Middle frontal gyrus (tissue), 1 donor: ENCODE data around the gene XRCC2.
"Not testable (repeated sequence)": the region's sequence is repeated elsewhere in the genome, so short reads cannot be mapped to it uniquely, and the experiment has no call there.

Experiments
- DNase-seq: peaks from one replicate; pipeline ENCODE4 v3.0.0-alpha.2; 2015; ENCODE audit warnings: low spot score; ENCODE audit errors: extremely low spot score

The XRCC2 gene

DNA sequence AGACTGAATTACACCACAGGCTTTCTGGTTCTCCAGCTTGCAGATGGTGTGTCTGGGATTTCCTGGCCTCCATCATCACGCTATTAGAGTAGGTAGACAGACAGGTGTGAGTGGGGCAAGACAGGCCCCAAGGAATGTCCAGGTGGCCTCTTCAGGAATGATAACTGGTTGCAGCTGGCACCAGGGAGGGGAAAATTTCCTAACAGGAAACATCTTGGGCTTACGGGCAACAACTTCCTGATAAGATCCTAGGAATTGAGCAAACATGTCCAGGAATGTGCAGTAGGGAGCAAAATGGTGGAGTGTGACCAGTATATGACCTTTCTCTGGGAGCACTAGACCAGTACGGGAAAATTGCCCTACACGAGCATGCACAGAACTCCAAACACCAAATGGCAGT is 11.3 kb downstream of the XRCC2 start:
- no peak for DNase-seq

DNA sequence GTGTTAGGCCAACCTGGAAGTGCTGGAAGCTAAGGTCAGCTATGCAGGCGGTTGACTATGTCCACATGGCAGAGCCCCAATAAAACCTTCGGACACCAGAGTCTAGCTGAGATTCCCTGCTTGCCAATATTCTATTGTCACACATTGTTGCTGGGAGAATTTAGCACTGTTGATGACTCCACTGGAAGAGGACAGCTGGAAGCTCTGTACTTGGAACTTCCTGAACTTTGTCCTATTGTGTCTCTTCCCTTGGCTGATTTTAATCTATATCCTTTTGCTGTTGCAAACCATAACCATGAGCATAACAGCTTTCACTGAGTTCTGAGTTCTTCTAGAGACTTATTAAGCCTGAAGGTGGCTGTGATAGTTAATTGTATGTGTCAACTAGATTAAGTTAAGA is 12.0 kb downstream of the XRCC2 start:
- DNase-seq: no peak

DNA sequence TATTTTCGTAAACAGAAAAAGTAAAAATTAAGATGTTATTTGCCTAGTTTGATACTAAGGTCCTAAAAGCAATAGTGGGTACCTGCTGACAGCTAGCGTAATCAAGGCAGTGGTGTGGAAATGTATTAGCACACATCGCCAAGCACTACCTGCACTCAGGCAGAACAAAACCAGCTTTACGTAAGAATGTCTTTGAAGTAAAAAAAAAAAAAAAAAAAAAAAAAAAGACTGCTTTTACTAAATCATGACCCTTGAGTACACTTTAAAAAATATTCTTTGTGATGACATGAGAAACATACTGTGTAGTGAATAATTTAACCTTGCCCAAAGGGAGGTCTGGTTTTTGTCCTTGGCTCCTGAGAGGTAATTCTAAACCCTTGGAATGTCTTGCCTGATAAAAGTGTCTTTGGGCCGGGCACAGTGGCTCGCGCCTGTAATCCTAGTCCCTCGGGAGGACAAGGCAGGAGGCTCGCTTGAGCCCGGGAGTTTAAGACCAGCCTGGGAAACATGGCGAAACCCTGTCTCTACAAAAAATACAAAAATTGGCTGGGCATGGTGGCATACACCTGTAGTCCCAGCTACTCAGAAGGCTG is 12.7 kb downstream of the XRCC2 start:
- DNase-seq: no peak

DNA sequence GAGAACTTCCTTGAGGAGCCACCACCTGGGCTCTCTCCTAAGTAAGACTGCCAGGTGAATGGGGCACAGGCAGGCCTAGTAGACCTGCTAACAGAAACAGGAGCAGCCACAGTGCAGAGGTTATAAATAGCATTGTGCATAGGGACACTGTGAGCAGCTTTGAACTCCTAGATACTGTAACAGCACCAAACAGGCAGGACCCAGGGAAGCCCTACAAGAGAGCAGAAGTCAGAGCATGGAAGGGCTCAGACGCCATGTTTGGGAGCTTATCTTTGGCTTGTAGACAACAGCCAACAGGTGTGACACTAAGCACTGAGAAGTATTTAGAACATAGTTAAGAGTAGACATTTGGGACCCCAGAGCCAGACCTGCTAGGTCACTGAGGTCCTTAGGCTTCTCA is 14.5 kb downstream of the XRCC2 start:
- DNase-seq: no peak

DNA sequence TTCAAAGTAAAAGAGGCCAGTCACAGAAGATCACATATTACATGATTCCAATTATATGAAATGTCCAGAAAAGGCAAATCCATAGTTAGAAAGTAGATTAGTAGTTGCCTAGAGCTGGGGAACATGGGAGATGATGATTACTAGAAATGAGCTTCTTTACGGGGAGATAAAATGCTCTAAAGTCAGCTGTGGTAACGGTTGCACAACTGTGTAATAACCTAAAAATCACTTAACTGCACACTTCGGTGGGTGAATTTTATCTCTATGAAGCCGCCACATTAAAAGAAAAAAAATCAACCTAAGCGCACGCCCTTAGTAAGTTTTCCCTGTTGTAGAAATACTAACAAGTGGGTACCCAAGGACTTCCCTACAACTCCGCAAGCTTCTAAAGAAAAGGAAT is 15.9 kb downstream of the XRCC2 start:
- DNase-seq: no peak

DNA sequence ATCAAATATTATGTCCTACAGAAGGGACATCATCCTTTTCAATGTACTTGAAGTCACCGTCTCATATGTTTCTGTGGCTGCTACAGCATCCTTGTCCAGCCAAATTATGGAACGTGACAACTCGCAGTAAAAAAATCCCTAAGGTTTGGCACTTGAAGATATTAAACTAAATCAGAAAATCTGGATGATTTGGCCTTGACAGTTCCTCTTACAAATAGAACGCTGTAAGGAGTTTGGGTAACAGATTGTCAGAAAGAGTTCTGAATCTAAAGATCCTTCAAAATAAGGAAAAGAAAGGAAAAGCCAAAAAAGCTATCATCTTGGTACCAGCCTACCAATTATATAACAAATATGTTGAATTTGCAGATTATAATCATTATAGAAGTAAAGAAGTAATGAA is 21.0 kb downstream of the XRCC2 start:
- no peak for DNase-seq

DNA sequence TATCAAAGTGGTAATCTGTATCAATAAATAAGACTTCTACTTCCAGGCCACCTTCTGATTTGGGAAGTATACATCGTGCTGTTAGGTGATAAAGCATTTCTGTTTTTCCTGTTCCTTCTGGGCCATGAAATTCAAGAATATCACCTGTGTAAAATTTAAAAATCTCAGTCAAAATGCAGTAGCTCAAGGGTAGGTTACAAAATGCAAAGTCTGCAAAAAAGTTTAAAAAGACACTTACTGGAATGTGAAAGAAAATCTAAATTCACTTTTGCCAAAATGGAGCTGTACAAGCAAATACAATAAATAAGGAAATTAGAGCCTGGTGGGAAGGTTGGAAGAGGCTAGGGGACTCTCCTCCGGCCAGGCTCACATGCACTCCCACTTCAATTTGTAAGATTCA is 26.7 kb downstream of the XRCC2 start:
- no peak for DNase-seq

DNA sequence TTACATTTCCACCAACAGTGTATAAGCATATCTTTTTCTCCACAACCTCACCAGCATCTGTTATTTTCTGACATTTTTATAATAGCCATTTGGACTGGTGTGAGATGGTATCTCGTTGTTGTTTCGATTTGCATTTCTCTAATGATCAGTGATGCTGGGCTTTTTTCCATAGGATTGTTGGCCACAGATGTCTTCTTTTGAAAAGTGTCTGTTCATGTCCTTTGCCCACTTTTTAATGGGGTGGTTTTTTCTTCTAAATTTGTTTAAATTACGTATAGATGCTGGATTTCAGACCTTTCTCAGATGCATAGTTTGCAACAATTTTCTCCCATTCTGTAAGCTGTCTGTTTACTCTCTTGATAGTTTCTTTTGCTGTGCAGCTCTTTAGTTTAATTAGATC is 28.9 kb downstream of the XRCC2 start:
- no peak for DNase-seq

DNA sequence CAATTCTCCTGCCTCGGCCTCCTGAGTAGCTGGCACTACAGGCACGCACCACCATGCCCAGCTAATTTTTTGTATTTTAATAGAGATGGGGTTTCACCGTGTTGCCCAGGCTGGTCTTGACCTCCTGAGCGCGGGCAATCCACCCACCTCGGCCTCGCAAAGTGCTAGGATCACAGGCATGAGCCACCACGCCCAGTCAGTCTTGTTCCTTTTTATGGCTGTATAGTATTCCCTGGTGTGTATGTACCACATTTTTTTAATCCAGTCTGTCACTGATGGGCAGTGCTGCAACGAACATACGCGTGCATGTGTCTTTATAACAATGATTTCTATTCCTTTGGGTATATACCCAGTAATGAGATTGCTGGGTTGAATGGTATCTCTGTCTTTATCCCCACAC is 29.4 kb downstream of the XRCC2 start:
- DNase-seq: not testable (repeated sequence)

DNA sequence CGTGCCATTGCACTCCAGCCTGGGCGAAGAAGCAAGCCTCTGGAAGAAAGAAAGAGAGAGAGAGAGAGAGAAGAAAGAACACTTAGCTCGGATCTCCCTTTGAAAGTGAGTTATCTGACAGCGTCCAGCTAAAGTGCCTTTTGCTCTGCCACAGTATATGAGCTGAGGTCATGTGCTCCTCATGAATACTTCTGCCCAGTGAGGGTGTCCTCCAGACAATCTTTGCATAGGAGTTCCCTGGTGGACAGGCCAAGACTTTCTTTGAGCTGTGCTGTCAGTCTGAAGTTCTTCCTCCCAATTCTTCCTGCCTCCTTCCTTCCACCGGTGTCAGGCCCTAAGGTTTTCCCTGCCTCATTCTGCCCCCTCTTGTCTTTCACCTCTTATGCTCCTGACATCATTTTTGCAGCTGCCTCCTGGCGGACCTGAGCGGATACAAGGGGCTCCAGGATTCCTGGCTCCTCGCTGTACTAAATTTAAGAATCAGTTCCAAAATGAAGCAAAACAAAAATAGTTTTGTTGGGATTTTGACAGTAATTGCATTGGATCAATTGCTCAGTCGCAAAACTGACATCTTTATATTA is 31.9 kb downstream of the XRCC2 start:
- DNase-seq: no peak

DNA sequence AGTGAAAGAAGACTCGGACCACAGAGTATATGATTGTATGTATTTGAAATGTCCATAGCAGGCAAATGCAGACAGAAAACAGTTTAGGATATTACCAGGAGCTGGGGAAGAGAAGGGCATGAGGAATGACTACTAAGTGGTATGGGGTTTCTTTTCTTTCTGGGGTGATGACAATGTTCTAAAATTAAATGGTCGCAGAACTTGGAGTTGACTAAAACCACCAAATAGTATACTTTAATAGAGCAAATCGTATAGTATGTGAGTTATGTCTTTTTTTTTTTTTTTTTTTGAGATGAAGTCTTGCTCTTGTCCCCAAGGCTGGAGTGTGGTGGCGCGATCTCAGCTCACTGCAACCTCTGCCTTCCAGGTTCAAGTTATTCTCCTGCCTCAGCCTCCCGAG is 34.6 kb downstream of the XRCC2 start:
- DNase-seq: no peak

DNA sequence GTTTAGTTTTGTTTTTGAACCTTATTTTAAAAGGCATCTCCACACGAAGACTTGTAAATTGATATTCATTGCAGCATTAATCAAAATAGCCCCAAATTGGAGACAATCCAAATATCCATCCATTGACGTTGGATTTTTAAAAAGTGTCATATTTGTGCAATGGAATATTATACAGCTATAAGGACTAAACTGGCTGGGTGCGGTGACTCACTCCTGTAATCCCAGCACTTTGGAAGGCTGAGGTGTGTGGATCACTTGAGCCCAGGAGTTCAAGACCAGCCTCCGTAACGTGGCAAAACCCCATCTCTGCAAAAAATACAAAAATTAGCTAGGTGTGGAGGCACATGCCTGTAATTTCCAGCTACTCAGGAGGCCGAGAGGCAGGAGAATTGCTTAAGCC is 35.1 kb downstream of the XRCC2 start:
- DNase-seq: no peak

DNA sequence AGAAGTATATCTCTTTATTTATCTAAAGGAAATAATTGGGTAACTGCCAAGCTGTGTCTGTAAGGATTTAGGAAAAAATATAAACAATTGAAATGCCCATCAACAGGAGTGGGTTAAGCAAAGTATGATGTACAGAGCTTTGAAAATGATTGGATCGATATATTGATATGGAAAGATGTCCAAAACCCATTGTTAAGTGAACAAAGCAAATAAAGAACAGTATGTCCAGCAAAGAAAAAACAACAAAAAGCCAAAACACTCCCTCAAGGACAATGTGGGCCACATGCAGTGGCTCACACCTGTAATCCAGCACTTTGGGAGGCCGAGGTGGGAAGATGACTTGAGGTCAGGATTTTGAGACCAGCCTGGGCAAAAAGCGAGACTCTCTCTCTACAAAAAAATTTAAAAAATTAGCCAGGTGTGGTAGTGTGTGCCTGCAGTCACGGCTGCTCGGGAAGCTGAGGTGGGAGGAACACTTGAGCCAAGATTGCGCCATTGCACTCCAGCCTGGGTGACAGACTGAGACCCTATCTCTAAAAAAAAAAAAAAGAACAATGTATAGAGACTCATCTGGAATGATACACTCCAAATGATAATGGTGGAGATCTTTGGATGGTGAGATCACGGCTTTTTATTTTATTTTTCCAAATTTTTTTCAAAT is 37.9 kb downstream of the XRCC2 start:
- DNase-seq: no peak

DNA sequence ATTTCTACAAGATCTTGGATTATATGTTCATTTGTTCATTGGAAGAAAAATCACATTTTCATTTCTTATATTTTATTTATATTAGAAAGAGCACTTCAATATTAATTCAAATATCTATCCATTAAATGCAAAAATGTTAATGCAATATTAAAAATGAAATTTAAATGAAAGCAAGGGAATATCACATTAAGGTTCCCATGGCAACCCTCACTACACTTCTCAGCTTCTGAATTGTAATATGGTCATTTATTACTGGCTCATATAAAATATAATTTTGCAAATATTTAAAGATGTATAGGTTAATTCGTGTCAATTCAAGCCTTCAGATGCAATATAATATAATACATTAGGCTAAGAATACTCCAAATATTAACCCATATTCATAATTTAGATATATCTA is 38.8 kb downstream of the XRCC2 start:
- no peak for DNase-seq

DNA sequence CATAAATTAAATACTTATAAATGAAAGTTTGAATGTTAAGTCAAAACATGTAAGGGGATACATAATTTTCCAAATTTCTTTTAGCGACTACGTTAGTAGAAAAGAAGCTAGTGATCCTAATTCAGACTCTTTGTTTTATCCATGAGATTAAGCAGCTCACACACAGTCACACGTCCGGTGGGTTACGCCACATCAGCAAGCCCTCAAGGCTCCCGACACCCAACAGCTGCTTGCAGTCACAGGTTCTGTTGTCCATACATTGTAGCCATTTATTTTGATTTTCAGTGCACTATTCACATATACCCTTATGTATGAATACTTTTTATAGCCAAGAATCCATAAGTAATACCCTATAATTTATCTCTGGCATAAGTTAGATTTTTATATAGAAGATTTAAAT is 39.5 kb downstream of the XRCC2 start:
- DNase-seq: no peak

DNA sequence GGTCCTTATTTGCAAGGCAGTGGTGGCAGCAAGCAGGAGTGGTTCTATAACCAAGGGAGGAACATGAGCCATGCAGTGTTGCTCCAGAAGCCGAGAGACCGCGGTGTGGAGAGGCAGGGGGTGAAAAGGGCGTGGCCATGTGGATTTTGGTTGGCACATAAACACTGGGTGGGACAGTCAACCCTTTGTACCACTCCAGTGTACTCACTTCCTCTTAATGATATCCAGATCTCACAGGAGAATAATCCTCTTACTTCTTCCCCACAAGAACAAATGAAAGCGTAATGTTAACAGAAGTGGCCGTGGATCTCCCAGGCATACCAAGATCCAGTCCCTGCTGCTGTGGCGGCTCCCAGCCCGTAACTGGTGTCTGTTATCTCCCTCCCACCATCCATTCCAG is 42.4 kb downstream of the XRCC2 start:
- DNase-seq: no peak

DNA sequence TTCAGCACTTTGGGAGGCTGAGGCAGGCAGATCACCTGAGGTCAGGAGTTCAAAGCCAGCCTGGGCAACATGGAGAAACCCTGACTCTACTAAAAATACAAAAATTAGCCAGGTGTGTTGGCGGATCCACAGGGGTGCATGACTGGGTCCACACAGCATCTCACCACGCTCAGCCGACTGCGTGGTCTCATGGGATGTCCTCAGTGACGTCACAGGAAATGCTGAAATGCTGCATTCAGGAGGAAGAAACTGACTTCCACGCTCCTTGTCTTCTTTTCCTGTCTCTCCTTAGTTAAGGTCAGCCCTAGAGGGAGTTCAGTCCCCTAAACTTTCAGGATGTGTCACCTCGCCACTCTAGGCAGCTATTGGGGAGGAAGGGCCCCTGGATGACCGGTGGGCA is 42.9 kb downstream of the XRCC2 start:
- no peak for DNase-seq

DNA sequence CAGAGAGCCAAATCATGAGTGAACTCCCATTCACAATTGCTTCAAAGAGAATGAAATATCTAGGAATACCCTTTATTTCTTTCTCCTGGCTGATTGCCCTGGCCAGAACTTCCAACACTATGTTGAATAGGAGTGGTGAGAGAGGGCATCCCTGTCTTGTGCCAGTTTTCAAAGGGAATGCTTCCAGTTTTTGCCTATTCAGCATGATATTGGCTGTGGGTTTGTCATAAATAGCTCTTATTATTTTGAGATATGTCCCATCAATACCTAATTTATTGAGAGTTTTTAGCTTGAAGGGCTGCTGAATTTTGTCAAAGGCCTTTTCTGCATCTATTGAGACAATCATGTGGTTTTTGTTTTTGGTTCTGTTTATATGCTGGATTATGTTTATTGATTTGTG is 47.2 kb downstream of the XRCC2 start:
- DNase-seq: not testable (repeated sequence)

DNA sequence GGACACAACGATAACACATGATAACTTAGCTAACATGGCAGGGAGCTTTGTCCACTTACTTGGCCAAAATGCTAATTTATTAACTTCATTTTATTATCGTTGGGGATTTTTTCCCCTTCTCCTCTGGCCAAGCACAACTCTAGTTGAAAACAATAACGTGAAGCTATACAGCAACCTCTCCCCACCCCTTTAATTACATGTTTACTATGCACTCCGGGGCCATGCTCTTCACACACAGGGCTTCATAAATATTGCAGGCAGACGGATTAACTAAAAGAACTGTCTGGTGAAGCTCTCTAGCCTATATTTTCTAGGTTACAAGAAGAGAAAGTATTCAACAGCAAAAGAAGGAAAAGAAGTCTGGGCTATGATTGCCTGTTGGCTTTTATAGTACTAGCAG is 51.7 kb downstream of the XRCC2 start:
- no peak for DNase-seq

DNA sequence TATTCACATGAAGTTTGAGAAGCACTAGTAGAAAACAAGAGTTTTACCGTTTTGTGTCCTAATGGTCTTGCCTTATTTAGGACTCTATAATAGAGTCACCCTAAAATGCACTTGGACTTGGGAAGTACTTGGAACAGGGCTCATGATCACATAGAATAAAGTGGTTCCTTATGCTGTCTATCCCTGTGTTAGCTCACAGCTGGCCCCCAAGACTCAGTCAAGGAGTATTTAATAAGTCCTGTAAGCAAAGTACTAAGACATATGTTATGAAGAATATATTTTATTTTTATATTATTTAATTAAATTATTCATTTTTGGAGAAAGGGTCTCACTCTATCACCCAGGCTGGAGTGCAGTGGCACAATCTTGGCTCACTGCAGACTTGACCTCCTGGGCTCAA is 54.5 kb downstream of the XRCC2 start:
- no peak for DNase-seq

DNA sequence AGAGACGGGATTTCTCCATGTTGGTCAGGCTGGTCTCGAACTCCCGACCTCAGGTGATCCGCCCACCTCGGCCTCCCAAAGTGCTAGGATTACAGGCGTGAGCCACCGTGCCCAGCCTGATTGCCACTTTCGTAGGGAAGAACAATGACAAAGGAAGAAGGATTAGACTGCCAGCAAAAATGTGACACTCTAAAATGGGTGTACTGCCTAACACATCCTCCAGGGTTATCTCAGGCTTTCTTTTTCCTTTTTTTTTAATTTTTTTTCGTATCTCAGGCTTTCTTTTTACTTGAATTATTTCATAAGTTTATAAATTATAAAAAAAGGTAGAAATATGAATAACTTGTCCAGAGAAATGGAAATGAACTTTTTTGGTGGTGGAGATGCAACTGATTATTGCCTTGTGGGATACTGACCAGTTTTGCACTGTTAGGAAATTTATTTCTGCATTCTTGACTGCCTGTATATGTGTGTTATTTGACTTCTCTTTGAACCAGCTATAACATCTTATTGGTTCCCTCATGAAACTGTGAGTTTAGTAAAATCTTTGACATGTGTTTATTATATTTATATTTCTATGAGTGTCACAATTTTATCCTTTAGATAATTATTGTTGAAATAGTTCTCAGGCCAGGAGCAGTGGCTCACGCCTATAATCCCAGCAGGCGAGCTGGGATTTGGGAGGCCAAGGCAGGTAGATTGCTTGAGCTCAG is 56.8 kb downstream of the XRCC2 start:
- DNase-seq: no peak

DNA sequence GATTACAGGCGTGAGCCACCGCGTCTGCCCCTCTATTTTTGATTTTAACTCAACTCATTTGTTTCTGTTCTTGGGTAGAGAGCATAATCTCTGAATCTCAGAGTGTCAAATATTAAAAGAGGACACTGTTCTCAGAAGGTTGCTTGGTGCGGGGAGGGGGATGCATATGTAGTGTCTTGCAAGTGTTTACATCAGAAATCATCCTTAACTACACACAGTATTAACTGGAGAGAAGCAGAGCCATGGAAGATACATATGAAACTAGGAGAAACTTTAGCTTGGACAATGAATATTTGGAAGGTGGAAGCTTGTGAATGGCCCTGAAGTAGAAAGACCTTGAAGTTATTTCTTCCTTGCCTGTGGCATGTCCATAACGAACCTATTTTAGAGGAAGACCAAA is 57.5 kb downstream of the XRCC2 start:
- DNase-seq: no peak

DNA sequence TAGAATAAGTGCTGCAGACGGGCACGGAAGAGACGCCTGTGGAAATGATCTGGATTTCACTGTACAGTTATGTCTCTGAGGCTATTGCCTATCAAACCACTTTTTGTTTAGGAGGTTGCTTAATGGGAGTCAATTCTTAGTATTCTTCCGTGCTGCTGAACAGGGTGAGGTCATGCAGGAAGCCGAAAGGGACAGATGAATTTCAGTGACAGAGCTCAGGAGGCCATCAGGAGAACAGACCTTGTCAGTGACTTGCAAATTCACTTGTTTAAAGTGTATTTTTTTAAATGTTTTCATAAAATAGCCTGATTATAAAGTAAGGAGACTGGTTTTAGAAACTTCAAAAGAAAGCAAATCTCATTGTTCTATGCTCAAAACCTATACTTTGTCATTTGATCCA is 58.9 kb downstream of the XRCC2 start:
- DNase-seq: no peak
